ENCODE data around the gene EMSY. TPM values are rescaled to one million over a fixed set of nuclear protein-coding genes. Genes with fewer than 3 reads are reported as not detected.

Gene EMSY
- total and polyA plus RNA-seq, 8 donors: 3.7 to 185 (median 17.3) TPM

DNA sequence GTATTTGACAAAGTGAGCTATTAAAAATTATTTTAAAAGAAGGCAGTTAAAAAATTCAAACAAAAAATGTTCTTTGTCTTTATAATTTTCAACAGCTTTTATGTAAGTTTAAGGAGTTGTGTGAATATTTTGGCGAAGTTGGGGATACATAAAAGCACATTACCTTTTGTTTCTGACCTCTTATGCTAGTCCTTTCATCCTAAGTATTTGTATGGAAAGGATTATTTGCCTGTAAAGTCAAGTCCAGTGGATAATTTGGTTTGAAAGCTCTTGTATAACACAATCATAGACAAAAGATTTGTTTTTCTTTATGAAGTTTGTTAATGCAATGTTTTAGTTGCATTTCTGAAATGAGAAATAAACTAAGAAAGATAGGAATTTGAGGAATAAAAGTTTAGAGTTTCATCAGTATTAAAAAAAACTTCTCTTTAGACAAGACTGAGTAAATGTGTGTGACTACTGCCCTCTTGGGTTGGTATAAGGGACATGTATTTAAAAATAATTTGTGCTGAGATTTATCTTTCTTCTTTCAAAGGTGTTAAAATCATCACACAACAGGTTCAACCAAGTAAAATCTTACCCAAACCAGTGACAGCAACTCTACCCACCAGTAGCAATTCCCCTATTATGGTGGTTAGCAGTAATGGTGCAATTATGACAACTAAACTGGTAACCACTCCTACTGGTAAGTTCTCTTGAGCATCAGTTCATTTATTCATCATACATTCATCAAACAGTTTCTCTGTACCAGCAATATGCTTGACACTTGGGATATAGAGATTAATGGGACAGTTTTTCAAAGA is 68.2 kb downstream of the EMSY start:
- no peak overlapping the region for H3K4me3 ChIP-seq
- peaks cover 0 to 25% (median 12%) of the 10 kb centered on the region in 4 donors for H3K4me1 ChIP-seq
- peak in 1 of 2 donors; percentile 65 for DNase-seq
- H3K27ac ChIP-seq: no peak overlapping the region
- TF ChIP-seq POLR2A (IDR thresholded peaks at IDR 0.05) (no peak), POLR2AphosphoS5 (IDR thresholded peaks at IDR 0.05) (no peak), EP300 (IDR thresholded peaks at IDR 0.05) (no peak)
- TF ChIP-seq, protein P1, sequence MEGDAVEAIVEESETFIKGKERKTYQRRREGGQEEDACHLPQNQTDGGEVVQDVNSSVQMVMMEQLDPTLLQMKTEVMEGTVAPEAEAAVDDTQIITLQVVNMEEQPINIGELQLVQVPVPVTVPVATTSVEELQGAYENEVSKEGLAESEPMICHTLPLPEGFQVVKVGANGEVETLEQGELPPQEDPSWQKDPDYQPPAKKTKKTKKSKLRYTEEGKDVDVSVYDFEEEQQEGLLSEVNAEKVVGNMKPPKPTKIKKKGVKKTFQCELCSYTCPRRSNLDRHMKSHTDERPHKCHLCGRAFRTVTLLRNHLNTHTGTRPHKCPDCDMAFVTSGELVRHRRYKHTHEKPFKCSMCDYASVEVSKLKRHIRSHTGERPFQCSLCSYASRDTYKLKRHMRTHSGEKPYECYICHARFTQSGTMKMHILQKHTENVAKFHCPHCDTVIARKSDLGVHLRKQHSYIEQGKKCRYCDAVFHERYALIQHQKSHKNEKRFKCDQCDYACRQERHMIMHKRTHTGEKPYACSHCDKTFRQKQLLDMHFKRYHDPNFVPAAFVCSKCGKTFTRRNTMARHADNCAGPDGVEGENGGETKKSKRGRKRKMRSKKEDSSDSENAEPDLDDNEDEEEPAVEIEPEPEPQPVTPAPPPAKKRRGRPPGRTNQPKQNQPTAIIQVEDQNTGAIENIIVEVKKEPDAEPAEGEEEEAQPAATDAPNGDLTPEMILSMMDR (IDR thresholded peaks at IDR 0.05): peak in 1 of 7 experiments; percentile 10
- H3K27me3 ChIP-seq: no peaks in the 10 kb centered on the region
- WGBS, 5 donors: 54 to 70% (median 61%) methylated on average over 1 of the region's 1 CpG
- H3K36me3 ChIP-seq: peaks cover 0 to 39% (median 28%) of the 10 kb centered on the region in 4 donors
- no peaks in the 10 kb centered on the region for H3K9me3 ChIP-seq
- intact Hi-C loops (cut with DNase I; ENCODE audit: low total_unique reads): no loop called here

DNA sequence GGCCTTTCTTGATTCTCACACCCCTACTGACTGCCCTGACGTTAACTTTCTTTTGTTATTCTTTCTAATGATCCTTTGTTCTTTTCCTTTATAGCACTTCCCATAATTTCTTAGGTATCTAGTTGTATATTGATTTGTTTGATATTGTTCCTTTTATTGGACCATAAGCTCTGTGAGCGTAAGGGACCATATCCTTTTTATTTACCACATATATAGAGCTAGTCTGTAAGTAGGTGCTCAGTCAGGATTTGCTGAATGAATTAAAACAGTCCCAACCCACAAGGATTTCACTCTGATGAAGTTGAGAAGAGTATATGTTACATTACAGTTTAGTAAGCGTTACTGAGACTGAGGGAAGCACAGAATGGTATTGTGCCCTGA is 68.8 kb downstream of the EMSY start:
- intact Hi-C loops (cut with DNase I; ENCODE audit: low total_unique reads): no loop called here
- Histone ChIP-seq H3K27ac (no peak overlapping the region), H3K36me3 (peaks cover 0 to 41% (median 25%) of the 10 kb centered on the region in 4 donors), H3K27me3 (no peaks in the 10 kb centered on the region), H3K4me1 (peaks cover 0 to 25% (median 12%) of the 10 kb centered on the region in 4 donors), H3K4me3 (no peak overlapping the region), H3K9me3 (no peaks in the 10 kb centered on the region)
- TF ChIP-seq, protein P1 (IDR thresholded peaks at IDR 0.05): no peak
- no peak for TF ChIP-seq POLR2A (IDR thresholded peaks at IDR 0.05)
- WGBS, 5 donors: 89 to 96% (median 93%) methylated on average over 3 of the region's 3 CpGs
- no peak for DNase-seq

DNA sequence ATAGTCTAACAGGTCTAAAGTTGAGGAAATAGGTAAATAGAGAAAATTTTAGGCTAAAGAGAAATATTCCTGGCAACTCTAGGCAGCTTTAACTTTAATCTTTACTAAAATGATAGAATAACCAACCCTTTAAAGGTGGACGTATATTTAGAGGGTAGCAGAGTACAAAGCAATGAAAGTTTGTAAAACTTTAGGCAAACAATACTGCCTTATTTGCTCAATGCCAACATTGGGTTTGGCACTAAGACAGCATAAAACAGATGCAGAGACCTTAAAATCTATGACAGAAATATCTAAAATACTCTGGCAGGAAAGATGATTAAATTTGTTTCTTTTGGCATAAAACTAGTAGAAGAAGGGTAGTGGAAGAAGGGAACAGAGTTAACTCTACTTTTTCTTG is 70.7 kb downstream of the EMSY start:
- peaks cover 0 to 20% (median 10%) of the 10 kb centered on the region in 4 donors for H3K4me1 ChIP-seq
- TF ChIP-seq POLR2AphosphoS5 (IDR thresholded peaks at IDR 0.05) (no peak), POLR2A (IDR thresholded peaks at IDR 0.05) (no peak), EP300 (IDR thresholded peaks at IDR 0.05) (no peak)
- TF ChIP-seq, protein P1 (IDR thresholded peaks at IDR 0.05): no peak
- no peak for DNase-seq
- H3K36me3 ChIP-seq: peaks cover 0 to 47% (median 24%) of the 10 kb centered on the region in 4 donors
- 36 to 60% (median 40%) methylated on average over 1 of the region's 1 CpG for WGBS, 5 donors
- no peak overlapping the region for H3K4me3 ChIP-seq
- H3K27ac ChIP-seq: no peak overlapping the region
- intact Hi-C loops (cut with DNase I; ENCODE audit: low total_unique reads): no loop called here
- no peaks in the 10 kb centered on the region for H3K9me3 ChIP-seq
- H3K27me3 ChIP-seq: no peaks in the 10 kb centered on the region

DNA sequence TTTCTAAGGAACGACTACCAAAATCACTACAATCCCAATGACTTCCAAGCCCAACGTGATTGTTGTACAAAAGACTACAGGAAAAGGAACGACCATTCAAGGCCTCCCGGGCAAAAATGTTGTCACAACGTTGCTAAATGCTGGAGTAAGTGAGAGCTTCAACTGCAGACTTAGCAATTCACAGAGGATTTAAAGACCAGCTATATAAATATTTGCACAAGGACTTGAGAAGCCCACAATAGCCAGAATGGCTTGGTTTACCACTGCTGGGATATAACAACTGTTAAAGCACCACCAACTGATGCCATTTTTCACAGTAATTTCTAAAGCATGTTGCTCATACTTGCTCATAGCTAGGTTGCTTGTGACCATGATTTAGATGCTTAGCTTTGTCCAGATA is 78.3 kb downstream of the EMSY start:
- Histone ChIP-seq H3K4me1 (peaks cover 0 to 40% (median 12%) of the 10 kb centered on the region in 4 donors), H3K36me3 (peaks cover 0 to 46% (median 38%) of the 10 kb centered on the region in 4 donors), H3K27ac (no peak overlapping the region), H3K4me3 (no peak overlapping the region), H3K27me3 (no peaks in the 10 kb centered on the region), H3K9me3 (no peaks in the 10 kb centered on the region)
- no peak for DNase-seq
- intact Hi-C loops (cut with DNase I; ENCODE audit: low total_unique reads): no loop called here
- 51 to 66% (median 57%) methylated on average over 5 of the region's 5 CpGs for WGBS, 5 donors
- TF ChIP-seq POLR2A (IDR thresholded peaks at IDR 0.05): no peak
- TF ChIP-seq POLR2AphosphoS5 (IDR thresholded peaks at IDR 0.05): no peak
- TF ChIP-seq, protein P1 (IDR thresholded peaks at IDR 0.05): no peak
- no peak for TF ChIP-seq EP300 (IDR thresholded peaks at IDR 0.05)
